ENCODE results near the gene CAMK2A.

The CAMK2A gene

DNA sequence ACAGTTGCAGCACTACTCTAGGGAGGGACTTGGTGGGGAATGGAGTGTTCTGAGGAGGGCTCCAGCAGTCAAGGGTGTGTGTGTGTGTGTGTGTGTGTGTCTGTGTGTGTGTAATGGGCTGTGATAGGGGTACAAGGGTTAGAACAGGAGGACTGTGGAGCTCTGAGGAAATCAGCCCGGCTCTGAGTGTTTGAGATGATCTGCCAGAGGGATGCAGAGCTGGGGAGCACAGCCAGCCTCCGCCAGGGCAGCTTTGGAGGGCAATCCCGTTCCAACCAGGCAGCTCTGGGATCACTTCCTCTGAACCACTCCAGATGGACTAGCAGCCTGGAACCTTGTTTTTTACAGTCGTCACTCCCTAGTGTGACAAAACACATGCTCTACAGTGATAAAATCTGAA is 102.7 kb downstream of the CAMK2A start:
- no peak for DNase-seq (ENCODE audit: low read depth)

DNA sequence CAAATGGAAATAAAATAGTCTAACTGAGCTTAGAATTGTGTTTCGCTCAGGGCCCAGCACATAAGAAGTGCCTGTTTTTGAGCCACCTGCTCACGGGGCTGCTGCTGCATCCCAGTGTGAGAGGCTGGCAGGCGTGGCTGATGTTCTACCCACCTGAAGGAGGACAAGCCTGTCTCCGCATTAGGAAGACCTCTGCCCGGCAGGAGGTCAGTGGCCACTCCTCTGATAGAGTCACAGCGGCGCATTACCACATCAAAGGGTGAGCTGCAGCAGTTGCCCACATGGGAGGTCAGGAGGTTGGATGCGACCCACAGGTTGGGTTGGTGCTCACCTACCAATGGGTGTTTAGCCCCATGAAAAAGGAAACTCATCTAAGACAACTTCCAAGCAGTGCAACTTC is 103.4 kb downstream of the CAMK2A start:
- no peak for DNase-seq (ENCODE audit: low read depth)

DNA sequence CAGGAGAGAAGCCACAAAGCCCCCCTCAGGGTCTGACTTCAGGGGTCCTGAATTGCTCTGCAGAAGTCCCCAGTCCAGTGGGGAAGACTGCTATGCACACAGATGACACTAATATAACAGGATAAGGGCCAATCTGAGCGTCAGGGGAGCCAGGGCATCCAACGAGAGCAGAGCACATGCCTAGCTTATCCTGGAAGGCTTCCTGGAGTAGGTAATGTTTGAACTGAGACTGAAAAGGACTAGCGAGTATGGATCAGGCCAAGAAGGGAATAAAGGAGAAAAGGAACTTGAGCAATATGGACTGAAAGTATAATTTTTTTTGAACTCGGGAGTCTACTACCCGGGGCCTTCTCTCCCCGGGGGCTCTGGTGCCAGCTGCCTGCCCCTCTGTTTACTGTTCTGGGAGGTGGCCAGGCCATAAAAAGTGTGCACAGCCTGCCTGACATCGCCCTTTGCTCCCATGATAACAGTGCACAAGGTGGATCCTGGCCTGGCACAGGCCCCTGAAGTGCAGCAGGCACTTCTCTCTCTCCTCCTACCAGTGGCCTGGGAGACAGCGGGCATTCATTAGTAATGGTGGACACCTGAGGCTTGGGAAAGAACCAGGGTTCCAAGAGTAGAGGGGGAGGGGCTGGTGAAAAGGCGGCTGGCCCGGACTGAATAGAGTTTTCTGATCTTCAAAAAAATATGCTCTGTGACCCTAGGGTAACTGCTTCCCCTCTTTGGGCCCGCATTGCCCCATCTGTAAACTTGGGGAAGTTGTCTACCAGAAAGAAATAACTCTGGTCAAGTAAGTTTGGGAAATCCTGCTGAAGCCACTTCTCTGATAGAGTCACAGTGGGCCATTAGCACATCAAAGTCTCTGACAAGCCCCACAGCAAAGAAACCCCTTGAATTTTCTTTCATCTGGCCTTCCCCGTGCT is 104.3 kb downstream of the CAMK2A start:
- DNase-seq (ENCODE audit: low read depth), result no peak

DNA sequence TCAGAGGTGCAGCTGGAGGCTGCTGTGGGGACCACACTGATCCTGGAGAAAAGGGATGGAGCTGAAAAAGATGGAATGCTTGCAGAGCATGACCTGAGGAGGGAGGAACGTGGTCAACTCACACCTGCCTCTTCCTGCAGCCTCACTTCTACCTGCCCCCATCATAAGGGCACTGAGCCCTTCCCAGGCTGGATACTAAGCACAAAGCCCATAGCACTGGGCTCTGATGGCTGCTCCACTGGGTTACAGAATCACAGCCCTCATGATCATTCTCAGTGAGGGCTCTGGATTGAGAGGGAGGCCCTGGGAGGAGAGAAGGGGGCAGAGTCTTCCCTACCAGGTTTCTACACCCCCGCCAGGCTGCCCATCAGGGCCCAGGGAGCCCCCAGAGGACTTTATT is 105.6 kb downstream of the CAMK2A start:
- no peak for DNase-seq (ENCODE audit: low read depth)

DNA sequence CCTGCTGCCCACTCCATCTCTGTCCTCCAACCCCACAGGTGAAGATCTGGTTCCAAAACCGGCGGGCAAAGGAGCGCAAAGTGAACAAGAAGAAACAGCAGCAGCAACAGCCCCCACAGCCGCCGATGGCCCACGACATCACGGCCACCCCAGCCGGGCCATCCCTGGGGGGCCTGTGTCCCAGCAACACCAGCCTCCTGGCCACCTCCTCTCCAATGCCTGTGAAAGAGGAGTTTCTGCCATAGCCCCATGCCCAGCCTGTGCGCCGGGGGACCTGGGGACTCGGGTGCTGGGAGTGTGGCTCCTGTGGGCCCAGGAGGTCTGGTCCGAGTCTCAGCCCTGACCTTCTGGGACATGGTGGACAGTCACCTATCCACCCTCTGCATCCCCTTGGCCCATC is 106.1 kb downstream of the CAMK2A start:
- DNase-seq (ENCODE audit: low read depth), result no peak

DNA sequence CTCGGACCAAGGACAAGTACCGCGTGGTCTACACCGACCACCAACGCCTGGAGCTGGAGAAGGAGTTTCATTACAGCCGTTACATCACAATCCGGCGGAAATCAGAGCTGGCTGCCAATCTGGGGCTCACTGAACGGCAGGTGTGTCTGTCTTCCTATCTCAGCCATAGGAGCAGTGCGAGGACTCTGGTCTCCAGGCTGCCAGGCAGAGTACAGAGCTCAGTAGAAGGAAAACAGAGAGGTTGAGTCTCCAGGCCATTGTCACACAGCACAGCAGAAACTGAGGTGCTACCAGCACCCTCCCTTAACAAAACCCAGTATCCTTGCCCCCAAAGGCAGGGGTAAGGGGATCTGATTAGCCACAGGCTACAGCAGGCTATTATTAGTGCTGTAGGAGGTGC is 106.8 kb downstream of the CAMK2A start:
- DNase-seq (ENCODE audit: low read depth), result no peak

DNA sequence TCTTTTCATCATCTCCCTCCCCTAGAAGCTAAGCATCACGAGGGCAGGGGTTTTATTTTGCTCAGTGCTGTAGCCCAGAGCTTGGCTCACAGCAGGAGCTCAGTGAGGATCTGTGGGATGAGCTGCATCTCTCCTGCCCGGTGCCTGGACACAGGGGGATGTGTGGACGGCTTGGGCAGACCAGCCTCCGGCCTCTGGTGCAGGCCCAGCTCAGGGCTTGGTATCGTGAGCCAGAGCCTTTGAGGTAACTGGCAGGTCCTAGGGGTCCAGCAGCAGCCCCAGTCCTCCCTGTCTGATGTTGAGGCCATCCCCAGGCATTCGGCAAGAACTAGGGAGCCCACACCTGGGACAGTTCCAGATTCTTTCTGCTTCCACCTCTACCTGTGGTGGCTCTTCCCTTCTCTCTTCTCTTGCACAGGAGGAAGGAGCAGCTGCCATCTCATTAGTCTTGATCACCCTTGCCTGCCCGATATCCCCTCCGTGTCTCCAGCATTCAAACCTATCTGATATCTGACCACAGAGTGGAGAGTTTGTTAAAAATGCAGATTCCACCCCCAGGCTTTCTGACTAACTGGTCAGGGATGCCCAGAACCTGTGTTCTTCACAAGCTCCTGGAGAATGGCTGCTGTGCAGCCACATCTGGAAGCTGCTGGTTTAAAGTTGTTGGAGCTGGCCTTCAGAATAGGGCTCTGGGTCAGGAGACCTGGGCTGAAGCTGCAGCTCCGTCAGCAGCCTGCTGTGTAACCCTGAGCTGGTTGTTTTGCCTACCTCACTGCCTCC is 107.6 kb downstream of the CAMK2A start:
- no peak for DNase-seq (ENCODE audit: low read depth)

DNA sequence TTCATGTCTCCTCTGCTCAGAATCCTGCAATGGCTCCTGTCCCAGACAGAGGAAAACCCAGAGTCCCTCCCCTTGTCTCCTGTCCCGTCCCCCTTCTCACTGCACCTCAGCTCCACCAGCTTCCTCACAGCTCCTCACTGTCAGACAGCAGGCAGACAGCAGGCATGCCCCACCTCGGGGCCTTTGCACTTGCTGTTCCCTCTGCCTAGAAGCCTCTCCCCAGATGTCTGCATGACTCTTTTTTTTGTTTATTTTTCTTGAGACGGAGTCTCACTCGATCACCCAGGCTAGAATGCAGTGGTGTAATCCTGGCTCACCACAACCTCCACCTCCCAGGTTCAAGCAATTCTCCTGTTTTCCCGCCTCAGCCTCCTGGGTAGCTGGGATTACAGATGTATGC is 108.5 kb downstream of the CAMK2A start:
- no peak for DNase-seq (ENCODE audit: low read depth)

DNA sequence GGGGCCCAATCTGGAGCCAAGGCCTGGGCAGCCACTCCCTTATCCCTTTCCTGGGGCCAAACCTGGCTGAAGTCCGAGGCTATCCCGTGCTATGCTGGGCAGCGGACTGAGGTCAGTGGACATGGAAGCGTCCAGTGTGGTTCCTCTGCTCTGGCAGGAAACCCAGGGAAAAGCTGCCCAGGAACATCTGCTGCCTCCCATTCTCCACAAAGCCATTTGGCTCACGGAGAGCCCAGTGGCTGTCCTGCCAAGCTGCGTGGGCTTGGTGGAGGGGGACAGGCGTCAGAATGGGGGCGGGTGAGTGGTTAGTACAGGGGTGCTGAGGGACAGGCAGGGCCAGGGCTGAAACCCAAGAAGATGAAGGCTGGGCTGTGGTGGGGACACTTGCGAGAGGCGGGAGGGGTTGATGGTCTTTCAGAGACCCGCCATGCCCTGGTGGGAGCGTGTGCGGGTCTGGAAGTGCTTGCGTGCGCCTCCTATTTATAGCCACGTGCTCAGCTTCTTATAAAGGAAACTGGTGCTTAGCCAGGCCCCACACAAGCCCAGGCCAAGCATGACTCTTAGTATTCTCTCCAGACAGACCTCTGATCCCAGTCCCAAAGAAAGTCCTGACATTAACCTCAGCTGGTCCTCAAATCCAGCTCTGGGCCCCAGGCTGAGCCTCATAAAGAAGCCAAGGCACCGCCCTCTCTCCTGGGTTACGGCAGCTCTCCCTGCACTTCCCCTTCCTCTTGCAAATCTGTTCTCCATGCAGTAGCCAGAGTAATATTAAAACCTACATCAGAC is 109.1 kb downstream of the CAMK2A start:
- DNase-seq (ENCODE audit: low read depth), result no peak

DNA sequence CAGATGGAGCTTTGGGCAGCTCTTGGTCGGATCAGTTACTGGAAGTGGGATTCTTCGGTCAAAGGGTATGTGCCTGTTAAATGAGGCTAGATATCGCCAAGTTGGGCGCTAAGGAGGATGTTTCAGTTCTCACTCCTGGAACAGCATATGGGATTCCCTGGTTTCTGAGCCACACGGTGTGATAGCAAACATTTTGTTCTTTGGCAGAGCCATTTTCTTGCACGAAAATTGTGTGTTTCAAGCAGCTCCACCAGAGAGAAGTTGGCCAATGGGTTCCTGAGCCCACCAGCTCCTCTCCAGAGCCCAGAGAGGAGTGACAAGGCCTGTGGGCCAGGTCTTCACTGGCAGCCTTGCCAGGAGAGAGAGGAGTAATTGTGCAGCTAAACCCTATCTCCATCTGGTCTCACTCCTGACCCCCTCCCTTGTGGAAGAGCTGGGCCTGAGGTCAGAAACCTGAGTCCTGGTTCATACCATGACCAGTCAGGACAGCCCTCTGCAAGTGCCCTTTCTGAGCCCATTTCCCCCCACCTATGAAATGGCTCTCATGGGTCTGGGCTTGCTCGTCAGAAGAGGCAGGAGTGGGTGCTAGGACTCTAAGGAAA is 110.5 kb downstream of the CAMK2A start:
- DNase-seq (ENCODE audit: low read depth), result no peak

DNA sequence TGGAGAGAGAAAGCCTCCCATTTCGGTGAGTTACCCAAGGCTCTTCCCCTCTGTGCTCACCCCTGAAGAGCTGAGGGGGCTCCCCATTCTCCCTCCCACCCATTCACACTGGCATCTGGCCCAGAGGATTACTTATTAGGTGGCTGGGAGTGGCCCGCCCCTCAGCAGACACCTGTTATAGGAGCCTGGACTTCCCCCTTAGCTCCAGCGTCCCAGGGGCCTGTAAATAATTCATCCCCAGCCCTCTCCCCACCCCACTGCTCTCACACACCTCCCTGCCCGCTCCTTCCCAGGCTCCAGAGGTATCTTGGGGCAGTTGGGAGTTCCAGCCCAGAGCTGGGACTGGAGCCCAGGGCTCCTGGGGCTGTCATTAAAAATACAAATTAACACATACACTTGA is 111.3 kb downstream of the CAMK2A start:
- DNase-seq (ENCODE audit: low read depth), result no peak

DNA sequence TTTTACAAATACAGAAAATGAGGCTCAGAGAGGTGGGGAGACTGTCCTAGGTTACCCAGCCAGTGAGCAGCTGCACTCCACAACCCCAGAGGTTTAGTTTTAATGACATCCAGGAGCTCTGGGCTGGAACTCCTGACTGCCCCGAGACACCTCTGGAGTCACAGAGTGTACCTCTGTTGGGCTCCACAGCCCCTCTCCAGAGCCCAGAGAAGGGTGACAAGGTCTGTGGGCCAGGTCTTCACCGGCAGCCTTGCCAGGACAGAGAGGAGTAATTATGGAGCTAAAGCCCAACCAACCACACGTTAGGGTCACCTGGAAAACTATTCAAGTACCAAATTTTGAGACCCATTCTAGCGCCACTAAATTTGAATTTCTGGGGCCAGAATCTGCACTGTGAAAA is 111.9 kb downstream of the CAMK2A start:
- DNase-seq (ENCODE audit: low read depth), result no peak

DNA sequence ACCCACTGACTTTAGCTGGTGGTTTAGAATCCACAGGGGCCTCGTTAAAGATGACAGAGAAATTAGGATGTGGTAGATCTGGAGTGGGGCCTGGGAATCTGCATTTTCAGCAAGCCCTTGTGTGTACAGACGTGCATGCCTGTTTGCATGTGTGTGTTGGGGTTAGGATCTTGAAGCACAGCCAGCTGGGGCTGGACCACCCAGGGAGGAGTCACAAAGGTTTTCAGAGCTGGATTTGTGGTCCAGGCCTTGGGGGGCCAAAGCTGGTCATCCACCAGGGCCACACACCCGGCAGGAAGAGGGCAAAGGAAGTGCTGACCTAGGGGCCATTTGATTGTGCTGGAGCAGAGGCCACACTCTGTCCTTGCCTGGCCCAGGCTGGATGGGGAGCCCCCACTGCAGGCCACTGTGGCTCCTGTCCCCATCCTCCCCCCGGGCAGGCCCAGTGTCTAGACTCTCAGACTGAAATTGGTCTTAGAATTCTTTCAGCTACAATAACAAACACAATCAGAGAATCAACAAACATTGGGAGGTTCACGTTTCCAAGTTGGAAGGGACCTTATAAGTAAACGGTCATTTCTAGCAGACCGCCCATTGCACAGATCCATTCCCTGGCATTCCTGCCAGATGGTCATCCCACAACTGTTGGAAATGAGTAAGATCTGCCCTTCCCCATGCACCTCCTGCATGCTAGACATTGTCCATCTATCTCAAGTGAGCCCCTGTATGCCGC is 112.7 kb downstream of the CAMK2A start:
- no peak for DNase-seq (ENCODE audit: low read depth)

DNA sequence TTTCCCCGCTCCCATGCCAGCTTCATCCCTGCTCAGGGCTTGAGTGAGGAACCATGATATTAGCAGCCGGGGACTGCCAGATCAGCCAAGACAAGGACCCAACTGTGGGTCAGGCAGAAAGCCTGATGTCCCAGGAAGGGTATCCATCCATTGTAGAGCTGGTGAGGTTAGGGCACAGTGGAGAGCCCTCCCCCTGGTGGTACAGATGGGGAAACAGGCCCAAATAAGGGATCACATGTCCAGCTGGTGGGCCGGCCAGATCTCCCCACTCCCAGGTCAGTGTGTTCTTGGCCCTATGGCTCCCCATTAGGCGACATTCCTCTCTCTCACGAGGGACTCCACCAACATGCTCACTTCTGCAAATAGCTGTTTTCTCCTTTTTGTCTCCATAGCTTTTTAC is 114.0 kb downstream of the CAMK2A start:
- DNase-seq (ENCODE audit: low read depth), result no peak

DNA sequence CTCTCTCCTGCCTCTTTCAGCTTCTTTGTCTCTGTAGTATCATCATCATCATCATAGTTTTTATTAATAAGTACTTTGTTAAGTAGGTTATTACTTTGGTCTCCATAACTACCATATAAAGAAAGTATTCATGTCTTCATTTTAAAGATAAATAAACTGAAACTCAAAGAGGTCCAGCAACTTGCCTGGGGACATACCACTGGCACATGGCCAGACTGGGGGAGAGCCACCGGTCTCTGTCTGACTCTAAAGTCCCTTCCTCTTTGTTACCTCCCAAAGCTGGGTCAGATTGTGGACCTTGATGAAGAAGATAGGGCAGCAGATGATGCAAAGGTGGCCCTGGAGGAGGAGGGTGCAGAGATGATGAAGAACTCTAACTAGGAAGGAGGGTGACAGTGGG is 114.5 kb downstream of the CAMK2A start:
- DNase-seq (ENCODE audit: low read depth), result no peak

DNA sequence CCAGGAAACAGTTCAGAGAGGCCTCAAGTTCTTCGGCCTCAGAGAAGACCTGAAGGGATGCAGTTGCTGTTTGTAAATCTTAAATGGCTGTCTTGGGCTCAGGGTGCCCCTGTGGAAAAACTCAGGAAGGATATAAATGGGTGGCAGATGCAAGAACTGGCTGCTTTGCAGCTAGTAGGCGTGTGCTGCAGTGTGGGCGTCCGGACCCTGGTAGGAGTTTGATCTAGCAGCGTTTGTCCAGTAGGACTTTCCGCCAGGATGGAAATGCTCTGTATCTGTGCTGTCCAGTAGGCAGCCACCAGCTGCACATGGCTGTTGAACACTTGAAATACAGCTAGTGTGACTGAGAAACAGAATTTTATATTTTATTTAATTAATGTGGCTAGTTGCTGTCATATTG is 115.3 kb downstream of the CAMK2A start:
- no peak for DNase-seq (ENCODE audit: low read depth)

DNA sequence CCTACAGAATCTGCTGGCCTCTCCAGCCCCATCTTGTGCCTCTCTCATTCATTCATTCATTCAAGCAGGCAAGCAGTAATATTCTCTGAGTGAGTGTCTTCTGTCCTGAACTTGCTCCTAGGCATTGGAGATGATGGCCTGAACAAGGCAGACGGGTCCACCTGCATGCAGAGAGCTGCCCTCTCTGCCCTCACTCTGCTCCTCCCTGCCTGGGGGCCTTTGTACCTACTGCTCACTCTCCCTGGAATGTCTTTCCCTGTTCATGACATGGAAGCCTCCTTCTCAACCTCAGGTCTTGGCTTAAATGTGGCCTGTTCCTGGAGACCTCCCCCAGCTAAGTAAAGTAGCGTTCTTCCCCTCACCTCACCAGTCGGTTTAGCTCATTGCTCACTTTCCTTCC is 116.4 kb downstream of the CAMK2A start:
- DNase-seq (ENCODE audit: low read depth), result no peak

DNA sequence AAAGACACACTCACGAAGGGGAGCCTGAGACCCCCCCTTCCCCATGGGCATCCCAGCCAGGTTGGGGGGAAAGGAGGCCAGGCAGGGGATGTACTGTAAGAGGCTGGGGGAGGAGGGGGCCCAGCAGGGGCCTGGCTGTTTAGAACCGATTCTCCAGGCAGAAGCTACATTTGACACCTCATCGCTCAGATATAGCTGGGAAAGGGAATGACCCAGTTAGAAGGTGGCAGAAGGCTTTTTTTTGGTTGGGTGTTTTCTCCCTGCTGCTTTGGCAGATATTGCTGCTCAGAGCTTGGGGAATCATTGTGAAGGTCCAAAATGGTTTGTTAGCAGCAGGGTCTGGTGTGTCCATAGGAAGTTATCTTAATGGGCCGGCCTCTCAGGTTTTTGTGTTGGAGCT is 117.0 kb downstream of the CAMK2A start:
- no peak for DNase-seq (ENCODE audit: low read depth)

DNA sequence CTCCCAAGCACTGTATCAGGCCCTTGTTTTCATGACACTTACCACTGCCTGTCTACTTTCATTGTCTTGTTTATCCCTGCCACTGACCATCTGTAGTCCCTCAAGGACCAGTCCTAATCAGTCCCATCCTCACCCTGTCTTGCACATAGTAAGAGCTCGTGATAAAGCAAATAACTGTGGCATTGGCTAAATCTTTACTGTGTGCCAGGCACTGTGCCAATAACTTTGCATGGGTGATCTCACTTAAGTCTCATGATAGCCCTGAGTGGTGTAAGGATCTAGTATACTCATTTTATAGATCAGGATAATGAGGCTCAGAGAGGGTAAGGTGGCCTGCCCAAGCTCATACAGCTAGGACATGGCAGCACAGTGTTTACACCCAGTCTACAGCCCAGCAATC is 117.4 kb downstream of the CAMK2A start:
- DNase-seq (ENCODE audit: low read depth), result no peak
